ENCODE results near the gene NF2.

DNA sequence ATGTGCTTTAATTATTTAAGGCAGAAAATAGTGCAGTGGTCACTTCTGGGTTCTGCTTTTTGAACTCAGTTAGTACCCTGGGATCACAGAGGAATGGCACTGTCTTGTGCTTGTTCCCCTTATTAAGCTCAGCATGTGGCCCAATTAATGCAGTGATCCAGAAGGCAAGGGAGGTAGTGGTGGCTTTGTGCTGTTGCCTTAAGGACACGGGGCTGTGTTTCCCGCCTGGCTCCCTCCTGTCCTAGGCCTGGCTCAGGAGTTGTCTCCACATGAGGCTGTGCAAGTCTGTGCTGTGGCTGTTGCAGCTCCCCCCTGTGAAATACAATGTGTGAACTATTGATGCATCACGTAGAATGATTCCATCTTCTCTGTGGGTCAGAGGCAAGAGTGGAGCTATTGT lies 67.2 kb downstream of the NF2 start:
- TF ChIP-seq, protein P1, sequence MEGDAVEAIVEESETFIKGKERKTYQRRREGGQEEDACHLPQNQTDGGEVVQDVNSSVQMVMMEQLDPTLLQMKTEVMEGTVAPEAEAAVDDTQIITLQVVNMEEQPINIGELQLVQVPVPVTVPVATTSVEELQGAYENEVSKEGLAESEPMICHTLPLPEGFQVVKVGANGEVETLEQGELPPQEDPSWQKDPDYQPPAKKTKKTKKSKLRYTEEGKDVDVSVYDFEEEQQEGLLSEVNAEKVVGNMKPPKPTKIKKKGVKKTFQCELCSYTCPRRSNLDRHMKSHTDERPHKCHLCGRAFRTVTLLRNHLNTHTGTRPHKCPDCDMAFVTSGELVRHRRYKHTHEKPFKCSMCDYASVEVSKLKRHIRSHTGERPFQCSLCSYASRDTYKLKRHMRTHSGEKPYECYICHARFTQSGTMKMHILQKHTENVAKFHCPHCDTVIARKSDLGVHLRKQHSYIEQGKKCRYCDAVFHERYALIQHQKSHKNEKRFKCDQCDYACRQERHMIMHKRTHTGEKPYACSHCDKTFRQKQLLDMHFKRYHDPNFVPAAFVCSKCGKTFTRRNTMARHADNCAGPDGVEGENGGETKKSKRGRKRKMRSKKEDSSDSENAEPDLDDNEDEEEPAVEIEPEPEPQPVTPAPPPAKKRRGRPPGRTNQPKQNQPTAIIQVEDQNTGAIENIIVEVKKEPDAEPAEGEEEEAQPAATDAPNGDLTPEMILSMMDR (IDR thresholded peaks at IDR 0.05; ENCODE audit: low read depth, low read length) = no peak
- no peak for TF ChIP-seq EZH2phosphoT487 (IDR thresholded peaks at IDR 0.05; ENCODE audit: low read depth)

All from OCI-LY3 (cell line).